Fibroblast of mammary gland (primary cell): ENCODE results near the gene MOGAT2.

Experiments
- DNase-seq: peaks from one replicate; pipeline ENCODE4 v3.0.0-alpha.2; 2010; ENCODE audit warnings: low read depth
- H3K4me3 ChIP-seq: 2 replicates; pipeline ENCODE4 v1.5.1; 2011; ENCODE audit warnings: low read depth, mild to moderate bottlenecking, low read length, moderate library complexity; ENCODE audit not compliant: control insufficient read depth
- CTCF ChIP-seq: conservative IDR thresholded peaks from 2 replicates; pipeline ENCODE4 v1.5.1; 2011; ENCODE audit warnings: low read depth, low read length, inconsistent platforms; ENCODE audit not compliant: control insufficient read depth, insufficient read depth

The MOGAT2 gene

GRCh38 chr11:75767228-75767572 lies 49.6 kb downstream of the MOGAT2 start:
- DNase-seq: no peak
- no peak for TF ChIP-seq CTCF
- no peak overlapping the region for H3K4me3 ChIP-seq

- TF ChIP-seq CTCF: no peak
- H3K4me3 ChIP-seq: no peak overlapping the region
- DNase-seq: no peak
Measured at GRCh38 chr11:75767793-75768111, 50.1 kb downstream of the MOGAT2 start.

- TF ChIP-seq CTCF: no peak
- peak; percentile 44 for DNase-seq
- H3K4me3 ChIP-seq: peak within 1 kb of the TSS; percentile 41
Measured at GRCh38 chr11:75768112-75768908, 50.7 kb downstream of the MOGAT2 start, which contains the start of gene DGAT2. DGAT2 (plus strand) TSS chr11:75768778; CDS start chr11:75768992, 214 bp downstream.

GRCh38 chr11:75768909-75769771 lies 51.5 kb downstream of the MOGAT2 start:
- TF ChIP-seq CTCF: no peak
- peak overlapping the region; percentile 41 for H3K4me3 ChIP-seq
- DNase-seq: no peak

- DNase-seq: no peak
- H3K4me3 ChIP-seq: peak overlapping the region; percentile 1
- no peak for TF ChIP-seq CTCF
Measured at GRCh38 chr11:75770102-75770501, 52.5 kb downstream of the MOGAT2 start.

- no peak for TF ChIP-seq CTCF
- H3K4me3 ChIP-seq: no peak overlapping the region
- peak; percentile 98 for DNase-seq
Measured at GRCh38 chr11:75771646-75772410, 54.2 kb downstream of the MOGAT2 start.
